DMS153 (cell line): ENCODE results near the gene NAT9.

Experiments used
- DNase-seq: peaks from one replicate; lab custom pipeline; 2025; lab: John Stamatoyannopoulos, UW

NAT9 gene

DNA sequence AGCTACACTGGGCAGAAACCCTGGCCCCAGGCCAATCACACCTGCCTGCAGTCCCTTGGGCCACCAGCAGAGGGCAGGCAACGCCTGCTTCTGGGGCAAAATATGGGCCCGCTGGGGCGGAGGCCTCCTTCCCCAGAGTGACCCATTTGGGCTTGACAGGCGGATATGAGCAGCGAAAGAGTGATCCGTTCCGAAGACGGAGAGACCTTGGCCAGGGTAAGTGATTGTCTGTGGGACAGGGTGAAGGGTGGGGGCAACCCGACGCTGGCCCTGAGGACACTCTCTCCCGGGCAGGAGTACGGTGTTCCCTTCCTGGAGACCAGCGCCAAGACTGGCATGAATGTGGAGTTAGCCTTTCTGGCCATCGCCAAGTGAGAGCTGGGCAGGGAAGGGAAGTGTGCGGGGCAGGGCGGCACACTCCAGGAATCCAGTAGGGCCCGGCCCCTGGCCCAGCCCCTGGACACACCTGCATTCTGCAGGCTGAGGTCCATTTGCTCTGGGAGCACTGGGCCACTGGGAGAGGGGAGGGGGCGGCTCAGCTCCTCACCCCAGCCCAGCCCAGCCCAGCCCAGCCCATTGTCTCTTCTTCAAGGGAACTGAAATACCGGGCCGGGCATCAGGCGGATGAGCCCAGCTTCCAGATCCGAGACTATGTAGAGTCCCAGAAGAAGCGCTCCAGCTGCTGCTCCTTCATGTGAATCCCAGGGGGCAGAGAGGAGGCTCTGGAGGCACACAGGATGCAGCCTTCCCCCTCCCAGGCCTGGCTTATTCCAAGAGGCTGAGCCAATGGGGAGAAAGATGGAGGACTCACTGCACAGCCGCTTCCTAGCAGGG, 31.2 kb downstream of the NAT9 start:
- peak; percentile 62 for DNase-seq

DNA sequence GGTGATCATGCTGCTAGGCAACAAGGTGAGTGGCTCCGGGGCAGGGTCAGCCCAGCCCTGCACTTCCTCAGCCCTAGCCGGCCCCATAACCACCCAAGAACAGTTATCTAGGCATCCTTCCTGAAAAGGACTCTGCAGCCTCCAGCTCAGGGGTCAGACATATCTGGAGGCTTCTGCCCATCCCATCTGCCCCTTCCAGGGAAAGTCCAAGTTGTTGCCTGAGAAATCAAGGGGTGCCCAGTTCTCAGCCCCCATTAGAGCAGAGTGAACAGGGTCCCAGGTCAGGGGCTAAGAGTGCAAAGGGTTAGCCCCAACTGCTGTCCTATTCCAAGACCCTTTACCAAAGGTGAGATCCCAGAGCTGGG, 31.8 kb downstream of the NAT9 start:
- no peak for DNase-seq

DNA sequence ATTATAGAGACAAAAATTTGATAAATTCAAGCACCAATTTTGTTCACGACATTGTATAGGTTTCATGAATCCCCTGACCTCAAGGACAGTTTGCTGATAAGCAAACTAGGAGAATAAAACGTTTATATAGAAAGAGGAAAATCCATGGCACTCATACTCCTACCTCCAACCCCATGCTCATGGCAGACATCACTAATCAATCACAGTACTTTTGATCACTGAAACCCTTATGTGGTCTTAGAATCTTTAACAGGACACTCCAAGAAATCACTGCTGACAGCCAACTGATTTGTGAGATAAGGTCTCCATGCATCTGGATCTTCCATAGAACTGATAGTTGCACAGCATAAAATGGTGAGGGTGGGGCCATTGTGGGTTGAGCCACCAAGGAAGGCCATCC, 32.4 kb downstream of the NAT9 start:
- DNase-seq, result no peak

DNA sequence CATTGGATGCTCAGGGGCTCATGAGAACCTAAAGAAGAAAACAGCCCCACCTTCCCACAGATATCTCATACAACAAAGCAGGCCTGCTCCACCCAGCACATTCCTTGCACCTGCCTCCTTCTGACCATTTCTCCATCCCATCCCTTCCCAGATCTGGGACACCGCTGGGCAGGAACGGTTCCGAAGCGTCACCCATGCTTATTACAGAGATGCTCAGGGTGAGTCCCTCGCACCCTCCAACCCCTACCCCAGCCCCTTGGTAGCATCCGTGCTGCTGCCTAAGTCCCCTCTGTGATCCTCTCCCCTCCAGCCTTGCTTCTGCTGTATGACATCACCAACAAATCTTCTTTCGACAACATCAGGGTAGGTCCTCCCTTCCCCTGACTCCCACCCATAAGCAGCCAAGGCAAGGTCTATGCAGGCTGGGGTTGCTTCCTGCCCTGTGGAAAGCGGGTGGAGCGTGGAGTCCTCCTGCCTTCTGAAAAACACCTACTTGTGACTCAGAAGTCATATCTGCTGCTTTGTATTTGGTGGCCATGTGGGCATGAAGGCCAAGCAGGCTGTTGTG, 33.1 kb downstream of the NAT9 start:
- no peak for DNase-seq

DNA sequence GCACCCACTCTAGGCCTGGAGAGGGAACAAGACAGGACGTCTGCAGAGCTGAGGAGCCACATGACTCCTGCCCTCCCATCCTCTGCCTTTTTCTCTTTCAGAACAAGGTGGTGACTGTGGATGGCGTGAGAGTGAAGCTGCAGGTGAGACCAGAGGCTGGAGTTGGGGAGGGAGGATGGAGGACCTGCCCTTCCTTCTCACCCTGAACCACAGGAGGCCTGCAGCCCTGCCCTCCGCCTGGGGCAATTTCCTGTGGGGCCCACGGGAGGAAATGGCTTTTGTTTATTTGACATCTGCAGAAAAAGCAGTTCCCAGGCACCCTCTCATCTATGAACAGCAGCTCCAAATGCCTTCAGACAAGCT, 34.0 kb downstream of the NAT9 start:
- DNase-seq, result peak; percentile 30

DNA sequence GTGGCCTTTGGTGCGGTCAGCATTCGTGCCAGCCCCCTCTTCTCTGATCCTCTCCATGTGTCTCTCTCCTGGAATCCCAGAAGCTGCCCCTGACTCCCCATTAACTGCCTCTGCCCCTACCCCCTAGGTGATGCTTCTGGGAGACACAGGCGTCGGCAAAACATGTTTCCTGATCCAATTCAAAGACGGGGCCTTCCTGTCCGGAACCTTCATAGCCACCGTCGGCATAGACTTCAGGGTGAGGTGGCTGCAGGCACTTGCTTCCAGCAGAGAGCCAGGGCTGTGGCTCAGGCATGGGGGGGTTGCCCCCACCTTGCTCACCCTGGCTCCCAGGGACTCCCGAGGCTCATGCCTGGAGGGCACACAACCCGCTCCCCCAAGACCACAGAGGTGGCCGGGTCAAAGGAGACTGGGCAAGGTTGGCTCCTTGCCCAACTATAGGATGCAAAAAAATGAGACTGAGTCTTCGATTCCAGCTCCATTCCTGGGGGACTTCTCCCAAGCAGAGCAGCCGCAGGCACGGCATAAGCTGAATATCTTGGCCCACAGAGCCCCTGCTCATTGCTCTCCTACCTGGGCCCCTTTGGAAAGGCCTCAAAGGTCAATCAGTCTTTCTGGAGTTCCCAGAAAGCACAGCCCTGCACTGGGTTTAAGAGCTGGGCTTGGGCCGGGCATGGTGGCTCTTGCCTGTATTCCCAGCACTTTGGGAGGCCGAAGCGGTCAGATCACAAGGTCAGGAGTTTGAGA, 35.3 kb downstream of the NAT9 start:
- DNase-seq, result no peak

DNA sequence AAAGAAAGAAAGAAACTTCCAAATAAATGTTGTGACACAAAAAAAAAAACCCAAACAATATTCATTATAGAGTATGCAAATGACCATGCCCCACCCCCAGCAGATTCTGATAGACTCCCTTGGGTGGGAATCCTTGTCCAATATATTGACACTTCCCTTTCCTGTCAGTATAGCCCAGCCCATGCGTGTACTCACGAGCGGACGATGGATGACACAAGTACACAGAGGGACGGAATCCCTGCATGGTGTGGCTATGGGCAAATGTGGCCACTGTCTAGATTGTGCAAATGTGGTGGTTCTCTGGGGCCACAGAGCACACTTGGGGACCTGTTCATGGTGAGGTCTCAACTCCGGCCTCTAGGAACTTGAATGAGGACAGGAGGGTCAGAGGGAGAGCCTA, 36.0 kb downstream of the NAT9 start:
- DNase-seq, result no peak

DNA sequence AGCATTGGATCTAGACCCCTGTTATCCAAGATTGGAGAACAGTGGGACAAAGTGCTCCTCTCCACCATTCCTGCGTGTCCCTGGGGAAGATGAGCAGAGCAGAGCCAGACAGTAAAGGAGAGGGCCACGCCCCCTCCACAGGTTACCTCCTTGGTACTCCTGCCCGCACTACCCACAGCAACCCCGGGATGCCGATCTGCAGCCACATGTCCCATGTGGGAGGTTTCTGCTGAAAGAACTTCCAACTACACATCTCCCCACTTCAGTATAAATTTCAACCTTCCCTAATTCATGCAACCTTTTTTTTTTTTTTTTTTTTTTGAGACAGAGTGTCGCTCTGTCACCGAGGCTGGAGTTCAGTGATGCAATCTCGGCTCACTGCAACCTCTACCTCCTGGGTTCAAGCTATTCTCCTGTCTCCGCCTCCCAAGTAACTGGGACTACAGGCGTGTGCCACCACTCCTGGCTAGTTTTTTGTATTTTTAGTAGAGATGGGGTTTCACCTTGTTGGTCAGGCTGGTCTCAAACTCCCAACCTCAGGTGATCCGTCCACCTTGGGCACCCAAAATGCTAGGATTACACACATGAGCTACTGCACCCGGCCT, 36.8 kb downstream of the NAT9 start:
- no peak for DNase-seq

DNA sequence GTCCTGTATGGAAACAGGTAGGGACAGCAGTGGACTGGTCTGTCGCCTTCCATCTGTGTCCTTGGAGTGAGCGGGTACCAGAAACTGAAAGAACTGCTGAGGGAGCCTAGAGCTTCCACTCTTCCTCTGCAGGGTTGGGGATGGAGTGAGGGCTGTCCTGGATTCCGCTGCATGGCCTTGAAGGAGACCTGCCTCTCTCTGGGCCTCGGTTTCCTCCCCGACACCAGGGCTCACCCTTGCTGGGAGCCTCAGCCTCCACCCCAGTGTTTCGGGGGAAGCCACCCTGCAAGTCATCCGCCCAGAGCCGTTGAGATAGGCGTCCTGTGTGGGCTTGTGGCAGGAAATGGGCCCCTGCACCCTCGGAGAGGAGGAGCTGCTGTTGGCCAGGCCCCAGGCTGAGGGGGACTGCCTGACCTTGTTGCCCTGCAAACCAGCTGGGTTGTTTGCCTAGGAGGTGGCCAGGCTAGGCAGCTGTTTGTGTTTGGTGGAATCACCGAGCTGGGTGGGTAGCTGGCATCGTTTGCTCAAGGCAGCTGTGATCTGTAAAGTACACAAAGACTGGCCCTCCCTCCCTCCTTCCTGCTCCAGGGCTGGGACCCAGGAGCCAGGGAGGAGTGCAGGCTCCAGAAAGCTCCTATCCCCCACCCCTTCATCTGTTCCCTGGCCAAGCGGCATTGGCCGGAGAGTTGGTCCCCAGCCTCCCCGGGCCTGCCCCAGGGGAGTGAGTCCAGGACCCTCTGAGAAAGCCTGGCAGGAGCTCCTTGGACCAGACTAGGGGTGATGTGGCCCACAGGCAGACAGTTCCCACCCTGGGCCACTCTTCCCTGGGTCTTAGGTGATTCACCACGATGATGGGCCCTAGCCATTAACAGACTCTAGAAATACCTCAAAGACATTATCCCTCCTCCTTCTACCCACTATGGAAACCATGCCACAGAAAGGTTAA, 37.8 kb downstream of the NAT9 start:
- peak; percentile 11 for DNase-seq

DNA sequence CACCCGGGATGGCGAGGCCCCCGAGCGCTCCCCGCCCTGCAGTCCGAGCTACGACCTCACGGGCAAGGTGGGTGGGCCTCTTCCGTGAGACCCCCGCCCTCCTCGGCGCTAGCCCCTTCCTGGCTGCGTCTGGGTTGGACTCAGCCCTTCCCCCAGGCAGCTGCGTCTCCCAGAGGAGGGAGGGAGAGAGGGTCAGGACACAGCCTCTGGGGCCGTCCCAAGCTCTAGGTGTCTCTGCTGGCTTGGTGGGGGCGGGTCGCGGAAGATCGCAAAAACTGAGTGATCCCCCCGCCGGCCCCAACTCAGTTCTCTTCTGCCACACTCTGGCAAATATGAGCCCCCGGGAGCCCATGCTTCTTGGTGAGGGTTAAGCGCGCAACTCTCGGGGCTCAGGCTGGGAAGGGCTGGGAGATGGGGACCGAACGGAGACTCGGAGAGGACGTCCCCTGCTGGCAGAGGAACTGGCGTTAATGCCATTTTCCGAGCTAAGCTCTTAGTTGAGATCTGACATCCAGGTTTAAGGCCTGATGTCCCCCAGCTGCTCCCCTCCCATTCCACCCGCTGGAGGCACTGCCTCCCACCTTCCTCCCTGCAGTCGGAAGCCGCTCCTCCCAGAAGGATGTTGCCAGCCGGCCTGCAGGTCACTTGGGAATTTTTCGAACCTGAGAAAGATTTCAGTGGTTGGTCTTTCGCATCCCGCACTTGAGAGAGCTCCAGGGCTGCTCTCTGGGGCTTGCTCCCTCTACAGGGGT, 38.7 kb downstream of the NAT9 start:
- DNase-seq, result no peak

DNA sequence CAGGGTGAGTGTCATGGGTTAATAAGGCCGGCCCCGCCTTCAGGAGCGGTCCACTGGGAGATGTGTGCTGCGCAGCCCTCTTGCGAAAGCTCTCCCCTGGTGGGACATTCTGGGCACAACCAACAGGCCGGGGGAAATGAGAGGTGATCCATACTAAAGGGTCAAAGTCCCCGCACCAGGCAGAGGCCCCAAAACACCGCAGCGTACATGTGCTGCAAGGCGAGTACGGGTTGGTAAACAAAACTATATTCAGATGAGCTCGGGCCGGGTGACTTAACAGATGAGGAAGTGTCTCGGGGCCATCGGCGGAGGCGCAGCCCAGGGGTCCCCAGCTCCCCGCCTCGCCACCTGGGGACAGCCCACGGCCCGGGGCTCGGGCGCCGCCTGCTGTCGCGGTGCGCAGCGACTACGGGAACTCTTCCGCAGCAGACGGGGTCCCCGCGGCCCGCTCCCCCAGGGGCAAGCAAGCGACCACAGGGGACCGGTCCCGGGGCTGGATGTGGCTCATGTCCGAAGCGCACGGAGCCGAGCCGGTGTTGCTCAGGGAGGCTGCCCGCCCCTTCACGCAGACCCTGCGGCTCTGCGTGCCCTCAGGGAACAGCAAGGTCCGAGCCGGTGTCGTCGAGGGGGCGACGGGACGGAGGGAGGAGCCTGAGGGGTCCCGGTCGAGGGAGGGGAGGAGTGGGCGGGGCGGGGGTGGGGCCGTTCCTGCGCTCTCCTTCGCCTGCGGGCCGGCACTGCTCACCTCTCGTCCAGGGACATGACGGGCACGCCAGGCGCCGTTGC, 39.4 kb downstream of the NAT9 start, which contains the start of gene RAB37:
RAB37 (plus strand) TSS at position 744 of the 786 bp plus-strand sequence; CDS start at position 761, 17 bp downstream.
- DNase-seq, result no peak

DNA sequence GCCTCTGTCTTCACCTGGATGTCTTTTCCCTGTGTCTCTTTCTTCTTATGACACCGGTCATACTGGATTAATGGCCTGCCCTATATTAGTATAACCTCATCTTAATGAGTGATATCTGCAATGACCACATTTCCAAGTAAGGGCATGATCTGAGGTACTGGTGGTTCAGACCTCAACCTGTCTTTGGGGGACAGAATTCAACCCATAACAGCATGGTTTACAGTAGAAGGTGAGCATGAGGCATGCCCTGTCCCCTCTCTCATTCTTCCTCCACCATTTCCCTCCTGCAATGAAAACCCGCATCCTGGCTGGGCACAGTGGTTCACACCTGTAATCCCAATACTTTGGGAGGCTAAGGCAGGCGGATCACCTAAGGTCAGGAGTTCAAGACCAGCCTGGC, 41.9 kb downstream of the NAT9 start:
- no peak for DNase-seq

DNA sequence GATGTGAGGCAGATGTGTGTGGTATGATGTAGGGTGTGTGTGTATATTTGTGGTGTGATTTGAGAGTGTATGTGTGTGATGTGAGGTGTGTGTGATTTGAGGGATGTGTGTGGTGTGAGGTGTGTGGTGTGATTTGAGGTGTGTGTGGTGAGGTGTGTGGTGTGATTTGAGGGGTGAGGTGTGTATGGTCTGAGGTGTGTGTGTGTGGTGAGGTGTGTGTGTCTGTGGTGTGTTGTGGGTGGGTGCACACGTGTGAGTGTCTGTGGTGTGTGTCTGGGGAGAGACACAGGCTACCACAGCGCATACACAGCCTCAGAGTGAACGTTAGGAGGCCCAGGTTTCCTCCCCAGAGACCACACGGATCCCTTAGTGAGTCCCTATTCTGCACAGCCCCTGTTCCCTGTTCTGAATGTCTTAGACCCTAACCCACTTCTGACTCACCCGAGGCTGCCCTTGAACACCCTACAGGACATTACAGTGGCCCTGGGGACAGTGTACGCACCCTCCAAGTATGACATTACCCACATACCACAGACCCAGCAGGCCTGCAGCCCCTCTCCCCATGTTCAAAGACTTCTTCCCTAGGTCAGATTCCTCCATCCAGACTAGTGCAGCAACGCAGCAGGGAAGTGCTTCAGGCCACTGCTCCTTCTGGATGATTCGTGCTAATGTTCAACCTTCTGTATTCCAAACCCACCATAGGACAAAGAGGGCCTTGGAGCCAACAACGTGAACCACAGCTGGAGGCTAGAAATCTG, 42.6 kb downstream of the NAT9 start:
- no peak for DNase-seq

DNA sequence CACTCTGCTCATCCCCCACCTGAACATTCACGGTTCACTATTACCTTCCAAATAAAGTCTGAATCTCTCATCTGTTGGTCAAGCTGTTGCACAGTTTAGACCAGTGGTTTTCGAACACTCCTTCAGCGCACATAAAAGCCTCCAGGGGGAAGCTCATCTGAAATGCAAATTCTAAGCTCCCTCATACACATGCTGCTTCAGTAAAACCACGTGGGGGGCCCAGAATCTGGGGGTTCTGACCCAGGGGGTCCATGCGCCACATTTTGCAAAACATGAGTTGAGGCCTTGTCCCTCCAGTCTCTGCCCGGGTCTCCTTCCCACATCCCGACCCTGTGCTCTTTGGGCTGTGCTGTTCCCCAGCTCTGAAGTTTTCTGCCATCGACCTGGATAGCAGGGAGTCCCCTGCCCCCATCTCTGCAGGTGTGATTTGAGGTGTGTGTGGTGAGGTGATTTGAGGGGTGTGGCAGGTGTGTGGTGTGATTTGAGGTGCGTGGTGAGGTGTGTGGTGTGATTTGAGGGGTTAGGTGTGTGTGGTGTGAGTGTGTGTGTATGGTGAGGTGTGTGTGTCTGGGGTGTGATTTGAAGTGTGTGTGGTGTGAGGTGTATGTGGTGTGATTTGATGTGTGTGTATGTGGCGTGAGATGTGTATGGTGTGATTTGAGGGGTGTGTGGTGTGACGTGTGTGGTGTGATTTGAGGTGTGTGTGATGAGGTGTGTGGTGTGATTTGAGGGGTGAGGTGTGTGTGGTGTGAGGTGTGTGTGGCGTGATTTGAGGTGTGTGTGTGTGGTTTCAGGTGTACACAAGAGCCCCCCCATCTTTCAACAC, 43.9 kb downstream of the NAT9 start:
- DNase-seq, result no peak

DNA sequence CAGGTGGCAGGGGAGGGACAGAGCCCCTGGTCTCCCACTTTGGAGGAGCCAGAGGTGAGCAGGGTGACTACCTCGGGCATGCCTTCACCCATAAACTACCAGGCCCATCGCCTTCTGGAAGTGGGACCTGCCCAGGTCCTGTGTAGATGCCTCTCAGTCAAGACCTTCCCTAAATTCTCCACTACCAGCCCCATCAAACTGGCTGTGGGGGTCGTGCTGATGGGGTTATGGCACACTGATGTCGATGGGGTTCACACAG, 44.9 kb downstream of the NAT9 start:
- DNase-seq, result no peak

DNA sequence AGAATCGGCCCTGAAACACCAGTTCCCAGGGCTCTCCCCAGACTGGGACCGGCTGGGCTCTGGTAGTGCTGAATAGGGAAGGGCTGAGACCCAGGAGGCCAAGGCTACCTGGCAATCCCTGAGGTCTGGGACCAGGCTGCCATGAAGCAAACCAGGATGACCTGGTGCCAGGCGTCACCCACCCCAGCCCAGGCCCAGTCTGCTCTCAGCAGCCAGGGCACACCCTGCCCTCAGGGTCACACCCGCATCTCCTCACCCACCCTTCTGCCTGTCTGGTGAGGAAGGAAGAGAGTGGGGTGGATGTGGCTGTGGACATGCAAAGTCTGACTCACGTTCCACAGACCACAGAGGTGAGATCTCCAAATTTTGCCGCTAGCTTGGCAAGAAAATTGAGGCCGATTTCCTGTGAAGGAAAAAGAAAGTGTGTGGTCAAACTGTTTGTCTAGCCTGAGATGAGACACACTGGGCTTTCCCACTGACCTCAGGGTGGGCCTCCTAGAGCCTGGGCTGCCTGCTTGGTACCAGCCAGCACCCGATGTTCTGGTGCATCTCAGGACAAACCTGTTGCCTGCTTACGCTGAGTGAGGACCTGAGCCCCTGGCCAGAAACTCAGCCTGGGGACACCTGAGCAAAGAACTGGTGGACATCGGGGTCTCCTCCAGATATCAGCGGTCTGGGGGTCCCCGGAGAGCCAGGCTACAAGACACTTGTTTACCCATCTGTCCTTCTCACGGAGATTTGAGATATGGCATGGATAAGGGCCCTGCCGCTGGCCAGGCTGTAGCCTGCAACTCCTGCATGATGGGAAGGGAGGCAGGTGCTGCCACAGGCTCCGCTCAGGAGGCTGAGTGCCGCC, 45.4 kb downstream of the NAT9 start:
- DNase-seq, result no peak

DNA sequence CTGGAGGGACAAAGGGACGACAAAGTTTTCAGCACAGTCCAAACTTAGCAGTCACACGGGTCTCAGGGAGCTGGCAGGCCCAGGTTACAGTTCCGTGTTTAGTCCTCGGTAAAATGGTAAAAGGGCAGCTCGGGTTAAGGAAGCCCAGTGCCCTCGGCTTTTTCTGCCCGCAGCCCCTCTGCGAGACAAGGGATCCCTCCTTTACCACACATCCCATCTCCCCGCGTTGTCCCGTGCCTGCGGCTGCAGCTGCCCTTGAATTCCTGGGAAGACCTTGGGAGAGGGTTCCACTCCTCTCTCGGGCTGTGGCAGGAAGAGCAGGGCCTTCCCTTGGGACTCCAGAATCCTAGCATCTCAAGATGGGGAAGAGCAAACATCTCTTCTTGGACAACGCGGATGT, 46.3 kb downstream of the NAT9 start:
- DNase-seq, result no peak

DNA sequence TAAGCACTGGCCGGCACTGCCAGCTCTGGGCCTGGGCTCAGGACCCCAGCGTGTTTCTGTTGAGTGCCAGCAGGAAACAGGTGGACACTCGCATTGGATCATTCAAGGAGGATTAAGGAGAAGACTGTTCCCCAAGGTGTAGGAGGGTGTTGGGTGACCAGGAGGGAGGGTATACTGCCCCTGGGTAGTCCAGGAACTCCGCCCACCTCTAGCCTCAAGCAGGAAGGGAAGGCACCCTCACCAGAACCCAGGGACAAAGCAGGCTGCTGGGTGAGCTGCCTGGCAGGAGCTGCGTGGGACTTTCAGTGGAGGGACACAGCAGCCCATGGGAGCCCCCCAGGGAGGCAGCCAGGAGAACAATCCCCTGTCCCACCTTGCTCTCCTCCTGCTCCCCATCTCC, 46.8 kb downstream of the NAT9 start:
- DNase-seq, result no peak
